GM23248 (cell line): ENCODE data around the gene TMEM63C. TPM values are rescaled to one million over a fixed set of nuclear protein-coding genes. Genes with fewer than 3 reads are reported as not detected.

Source experiments
- DNase-seq: peaks from one replicate; pipeline ENCODE4 v3.0.0-alpha.2; 2015
- H2AFZ ChIP-seq: fragments of 200-600 bp; sonication (generic); 2 replicates; pipeline ENCODE4 v1.6.1; 2016; ENCODE audit warnings: antibody characterized with exemption
- H3F3A ChIP-seq: fragments of 200-600 bp; sonication (generic); 2 replicates; pipeline ENCODE4 v1.6.1; 2016; ENCODE audit warnings: mild to moderate bottlenecking, antibody characterized with exemption, mixed run types; ENCODE audit not compliant: insufficient read depth
- H3K27ac ChIP-seq: fragments of 200-600 bp; sonication (generic); 2 replicates; pipeline ENCODE4 v1.5.1; 2016; ENCODE audit warnings: mild to moderate bottlenecking
- H3K27me3 ChIP-seq: fragments of 200-600 bp; sonication (generic); replicated peaks from 2 replicates; pipeline ENCODE4 v1.6.1; 2016; ENCODE audit warnings: mild to moderate bottlenecking; ENCODE audit not compliant: insufficient read depth
- H3K36me3 ChIP-seq: fragments of 200-600 bp; sonication (generic); 2 replicates; pipeline ENCODE4 v1.6.1; 2016; ENCODE audit warnings: low read depth, mild to moderate bottlenecking
- H3K4me1 ChIP-seq: fragments of 200-600 bp; sonication (generic); 2 replicates; pipeline ENCODE4 v1.6.1; 2016; ENCODE audit warnings: mild to moderate bottlenecking; ENCODE audit not compliant: insufficient read depth
- H3K4me2 ChIP-seq: fragments of 200-600 bp; sonication (generic); one replicate; pipeline ENCODE4 v1.6.1; 2016; ENCODE audit warnings: mild to moderate bottlenecking; ENCODE audit not compliant: unreplicated experiment
- H3K4me3 ChIP-seq: fragments of 200-600 bp; sonication (generic); 2 replicates; pipeline ENCODE4 v1.5.1; 2016; ENCODE audit warnings: mild to moderate bottlenecking
- H3K79me2 ChIP-seq: fragments of 200-600 bp; sonication (generic); 2 replicates; pipeline ENCODE4 v1.6.1; 2016; ENCODE audit warnings: mild to moderate bottlenecking; ENCODE audit not compliant: insufficient read depth
- H3K9ac ChIP-seq: fragments of 200-600 bp; sonication (generic); 2 replicates; pipeline ENCODE4 v1.6.1; 2016; ENCODE audit warnings: mild to moderate bottlenecking
- H3K9me2 ChIP-seq: fragments of 200-600 bp; sonication (generic); 2 replicates; pipeline ENCODE4 v1.6.1; 2016; ENCODE audit warnings: mixed run types, mild to moderate bottlenecking, moderate library complexity; ENCODE audit not compliant: insufficient read depth
- H3K9me3 ChIP-seq: fragments of 200-600 bp; sonication (generic); one replicate; pipeline ENCODE4 v1.6.1; 2017; ENCODE audit warnings: low read depth
- H4K20me1 ChIP-seq: fragments of 200-600 bp; sonication (generic); 2 replicates; pipeline ENCODE4 v1.6.0; 2016; ENCODE audit not compliant: insufficient read depth
- EZH2 ChIP-seq: fragments of 200-600 bp; sonication (generic); IDR thresholded peaks from 2 replicates; pipeline ENCODE4 v1.6.1; 2018; ENCODE audit warnings: antibody characterized with exemption, mild to moderate bottlenecking; ENCODE audit not compliant: insufficient read depth, poor library complexity, severe bottlenecking
- EZH2phosphoT487 ChIP-seq: fragments of 200-600 bp; sonication (generic); IDR thresholded peaks from 2 replicates; pipeline ENCODE4 v1.6.1; 2018; ENCODE audit warnings: antibody characterized with exemption, moderate library complexity, mild to moderate bottlenecking, low read depth; ENCODE audit not compliant: insufficient read depth
- WGBS, 2 experiments: methylation state at CpG; one replicate each; pipeline ENCODE4 v1.1.6; 2015 to 2017; ENCODE audit warnings: low lambda C conversion rate in 2 of 2, low coverage in 1 of 2; ENCODE audit errors: missing lambda C conversion rate in 2 of 2; 5-methylcytosine and 5-hydroxymethylcytosine counted together
- in situ Hi-C: fragments of 300-500 bp; cut with MboI; formaldehyde crosslinking; loops from 2 replicates; pipeline ENCODE4 v1.15.0; 2020
- polyA plus RNA-seq: library from polyadenylated mRNA; unstranded; fragments of >200 nt; fragmentation: Nextera tagmentation; extraction: Ambion mirVana; gene quantifications from 2 replicates; pipeline ENCODE4 v1.2.1, GENCODE V29; 2016
- total RNA-seq: library from RNA; depleted of rRNA; stranded (reverse); fragments of >200 nt; shearing (Covaris generic); gene quantifications from 2 replicates; pipeline ENCODE4 v1.2.3, GENCODE V29; 2014; rRNA removed

The TMEM63C gene, protein sequence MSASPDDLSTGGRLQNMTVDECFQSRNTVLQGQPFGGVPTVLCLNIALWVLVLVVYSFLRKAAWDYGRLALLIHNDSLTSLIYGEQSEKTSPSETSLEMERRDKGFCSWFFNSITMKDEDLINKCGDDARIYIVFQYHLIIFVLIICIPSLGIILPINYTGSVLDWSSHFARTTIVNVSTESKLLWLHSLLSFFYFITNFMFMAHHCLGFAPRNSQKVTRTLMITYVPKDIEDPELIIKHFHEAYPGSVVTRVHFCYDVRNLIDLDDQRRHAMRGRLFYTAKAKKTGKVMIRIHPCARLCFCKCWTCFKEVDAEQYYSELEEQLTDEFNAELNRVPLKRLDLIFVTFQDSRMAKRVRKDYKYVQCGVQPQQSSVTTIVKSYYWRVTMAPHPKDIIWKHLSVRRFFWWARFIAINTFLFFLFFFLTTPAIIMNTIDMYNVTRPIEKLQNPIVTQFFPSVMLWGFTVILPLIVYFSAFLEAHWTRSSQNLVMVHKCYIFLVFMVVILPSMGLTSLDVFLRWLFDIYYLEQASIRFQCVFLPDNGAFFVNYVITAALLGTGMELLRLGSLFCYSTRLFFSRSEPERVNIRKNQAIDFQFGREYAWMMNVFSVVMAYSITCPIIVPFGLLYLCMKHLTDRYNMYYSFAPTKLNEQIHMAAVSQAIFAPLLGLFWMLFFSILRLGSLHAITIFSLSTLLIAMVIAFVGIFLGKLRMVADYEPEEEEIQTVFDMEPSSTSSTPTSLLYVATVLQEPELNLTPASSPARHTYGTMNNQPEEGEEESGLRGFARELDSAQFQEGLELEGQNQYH
- total RNA-seq, result not detected in 2 replicates
- polyA plus RNA-seq, result not detected in 2 replicates

DNA sequence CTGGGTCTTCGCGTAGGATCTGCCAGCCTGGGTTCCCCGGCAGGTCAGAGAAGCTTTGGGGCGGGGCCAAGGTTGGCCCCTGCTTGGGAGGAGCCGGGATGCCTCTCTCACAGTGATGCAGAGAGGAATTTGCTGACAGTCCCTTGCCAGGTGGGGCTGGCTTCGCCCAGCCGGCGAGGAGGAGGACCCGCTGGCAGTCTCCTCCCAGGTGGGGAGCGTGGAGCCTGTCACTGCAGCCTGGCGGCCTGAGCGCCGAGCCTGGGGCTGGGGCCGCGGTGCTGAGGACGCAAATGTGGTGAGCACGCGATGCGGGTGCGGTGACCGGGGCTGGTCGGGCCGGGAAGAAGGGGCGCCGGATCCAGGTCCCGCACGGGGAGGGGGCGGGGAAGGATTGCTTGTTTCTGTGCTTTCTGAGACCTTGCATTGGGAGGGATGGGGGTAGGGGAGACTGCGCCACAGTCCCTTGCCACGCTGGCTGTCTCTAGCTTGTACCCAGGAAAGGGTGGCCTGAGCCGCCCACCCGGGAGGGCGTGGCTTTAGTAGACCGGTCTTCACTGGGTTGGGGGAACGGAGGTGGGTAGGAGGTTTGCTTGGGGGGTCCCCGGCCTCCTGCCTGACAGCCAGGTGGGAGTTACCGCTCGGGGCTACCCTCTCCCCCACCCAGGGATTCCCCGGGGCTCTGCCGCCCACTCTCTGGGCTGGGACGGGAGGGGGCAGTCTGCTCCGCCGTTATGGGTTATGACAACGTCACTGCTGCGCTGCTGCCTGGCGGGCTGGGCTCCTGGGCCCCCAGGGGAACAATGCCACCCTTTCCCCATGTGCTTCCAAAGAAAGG lies at the start of gene TMEM63C:
Gene TMEM63C, plus strand, starts transcription at position 196 of the 835 bp plus-strand sequence. CDS start 37,016 bp downstream, outside the sequence.
- no peaks in the 10 kb centered on the region for H3K79me2 ChIP-seq
- H3K4me1 ChIP-seq, result 0 out of 2 replicates have a peak, but pooled peaks cover under 1% of the 10 kb centered on the region
- H2AFZ ChIP-seq, result no peak within 1 kb of the TSS
- H3K4me2 ChIP-seq, result no peak within 1 kb of the TSS
- TF ChIP-seq EZH2 (no peak), EZH2phosphoT487 (no peak)
- DNase-seq, result peak; percentile 6
- no peak within 1 kb of the TSS for H3K9ac ChIP-seq
- no peaks in the 10 kb centered on the region for H3K9me3 ChIP-seq
- no peak within 1 kb of the TSS for H3K4me3 ChIP-seq
- peaks cover 31% of the 10 kb centered on the region for H3K27me3 ChIP-seq
- no peaks in the 10 kb centered on the region for H4K20me1 ChIP-seq
- H3F3A ChIP-seq, result no peaks in the 10 kb centered on the region
- 3 to 4% methylated on average over 41 to 46 of the region's 46 CpGs for WGBS, 2 experiments
- in situ Hi-C loops, result no loop called here
- H3K9me2 ChIP-seq, result no peaks in the 10 kb centered on the region
- H3K27ac ChIP-seq, result no peak within 1 kb of the TSS
- no peaks in the 10 kb centered on the region for H3K36me3 ChIP-seq

DNA sequence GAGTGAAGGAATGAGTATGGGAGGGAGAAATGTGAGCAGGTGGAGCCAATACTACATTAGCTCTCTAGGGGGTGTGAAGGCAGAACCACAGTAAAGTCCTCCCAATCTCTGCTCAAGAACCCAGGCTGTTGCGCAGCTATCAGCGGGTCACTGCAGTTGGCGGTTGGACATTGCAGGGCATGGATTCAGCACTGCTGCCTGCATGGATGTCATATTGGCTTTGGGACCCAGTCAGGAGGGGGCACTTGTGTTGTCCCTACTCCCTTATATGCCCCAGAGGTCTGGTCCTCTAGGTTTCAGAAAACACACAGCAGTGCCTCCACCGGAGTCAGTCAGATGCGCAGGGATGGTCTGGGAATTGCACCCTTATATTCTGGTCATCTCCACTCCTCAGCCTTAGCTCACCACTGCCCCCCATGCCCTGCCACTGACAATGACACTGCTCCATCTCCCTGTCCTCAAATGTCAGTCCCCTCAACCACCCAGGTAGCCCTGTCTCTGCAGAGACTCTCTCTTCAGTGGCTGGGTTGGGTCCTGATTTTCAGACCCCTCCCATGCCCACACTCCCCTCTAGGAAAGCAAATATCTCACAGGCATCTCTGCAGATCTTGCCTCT lies 49.6 kb upstream of the TMEM63C start:
- WGBS, 2 experiments, result 75 to 80% methylated on average over 5 of the region's 5 CpGs
- H4K20me1 ChIP-seq, result no peaks in the 10 kb centered on the region
- no peaks in the 10 kb centered on the region for H3F3A ChIP-seq
- DNase-seq, result no peak
- no peaks in the 10 kb centered on the region for H3K79me2 ChIP-seq
- H3K4me2 ChIP-seq, result no peak overlapping the region
- H3K4me3 ChIP-seq, result no peak overlapping the region
- TF ChIP-seq EZH2phosphoT487 (no peak), EZH2 (no peak)
- in situ Hi-C loops, result no loop called here
- peaks cover 22% of the 10 kb centered on the region; the same call in 1 of the 2 replicates for H3K27me3 ChIP-seq
- no peaks in the 10 kb centered on the region for H3K9me3 ChIP-seq
- H3K36me3 ChIP-seq, result no peaks in the 10 kb centered on the region
- no peak overlapping the region for H2AFZ ChIP-seq
- H3K9me2 ChIP-seq, result no peaks in the 10 kb centered on the region
- no peak overlapping the region for H3K9ac ChIP-seq
- H3K27ac ChIP-seq, result no peak overlapping the region
- H3K4me1 ChIP-seq, result no peaks in the 10 kb centered on the region

DNA sequence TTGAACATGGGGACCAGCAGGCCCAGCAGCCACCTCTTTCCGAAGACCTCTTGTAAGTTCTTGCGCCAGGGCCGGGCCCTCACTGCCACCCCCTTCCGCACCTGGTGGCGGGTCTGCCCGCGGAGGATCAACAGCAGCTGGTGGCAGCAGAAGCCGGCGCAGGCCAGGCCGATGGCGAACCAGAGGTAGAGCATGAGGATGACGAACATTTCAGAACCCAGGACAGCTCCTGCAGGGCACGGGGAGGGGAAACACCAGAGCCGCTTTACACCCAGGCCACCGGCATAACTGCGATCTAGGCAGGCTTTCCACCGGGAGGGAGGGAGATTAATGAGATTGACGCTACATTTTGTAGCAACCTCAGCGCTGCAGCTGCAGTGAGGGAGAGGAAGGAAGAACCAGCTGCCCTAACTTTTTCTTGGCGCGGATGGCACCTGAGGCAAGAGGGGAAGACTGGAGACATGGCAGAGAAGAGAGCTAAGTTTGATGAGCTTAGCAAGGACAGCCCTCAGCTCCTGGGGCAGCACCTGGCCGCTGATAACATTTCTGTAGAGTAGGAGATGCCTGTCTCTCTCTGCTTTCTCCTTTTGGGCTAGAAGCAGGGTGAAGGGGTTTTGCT lies 47.8 kb upstream of the TMEM63C start:
- Histone ChIP-seq H2AFZ (no peak overlapping the region), H3K9me2 (no peaks in the 10 kb centered on the region), H3F3A (no peaks in the 10 kb centered on the region), H3K27ac (no peak overlapping the region), H3K4me1 (no peaks in the 10 kb centered on the region), H3K4me2 (no peak overlapping the region), H3K27me3 (peaks cover 37% of the 10 kb centered on the region), H3K36me3 (no peaks in the 10 kb centered on the region), H3K9me3 (no peaks in the 10 kb centered on the region), H3K9ac (no peak overlapping the region), H3K4me3 (no peak overlapping the region), H4K20me1 (no peaks in the 10 kb centered on the region), H3K79me2 (no peaks in the 10 kb centered on the region)
- TF ChIP-seq EZH2phosphoT487 (no peak), EZH2 (no peak)
- in situ Hi-C loops, result no loop called here
- WGBS, 2 experiments, result 16 to 17% methylated on average over 22 of the region's 22 CpGs
- peak; percentile 67 for DNase-seq
